Hepatocyte (in vitro differentiated cells): ENCODE measurements around the gene CCDC86. TPM values are rescaled to one million over a fixed set of nuclear protein-coding genes. Genes with fewer than 3 reads are reported as not detected.

Experiments
- DNase-seq: peaks from one replicate; pipeline ENCODE4 v3.0.0-alpha.2; 2016; ENCODE audit warnings: low spot score
- H2AFZ ChIP-seq: fragments of 200-600 bp; sonication (generic); 2 replicates; pipeline ENCODE4 v1.6.0; 2016; ENCODE audit warnings: antibody characterized with exemption, mild to moderate bottlenecking
- H3K27ac ChIP-seq: fragments of 200-600 bp; sonication (generic); 2 replicates; pipeline ENCODE4 v1.5.1; 2016; ENCODE audit warnings: mild to moderate bottlenecking
- H3K27me3 ChIP-seq: fragments of 200-600 bp; sonication (generic); 2 replicates; pipeline ENCODE4 v1.6.1; 2016
- H3K36me3 ChIP-seq: fragments of 200-600 bp; sonication (generic); replicated peaks from 2 replicates; pipeline ENCODE4 v1.5.1; 2016; ENCODE audit warnings: low read depth; ENCODE audit not compliant: insufficient read depth
- H3K4me1 ChIP-seq: fragments of 200-600 bp; sonication (generic); 2 replicates; pipeline ENCODE4 v1.5.1; 2016; ENCODE audit warnings: mild to moderate bottlenecking, moderate library complexity; ENCODE audit not compliant: insufficient read depth
- H3K4me2 ChIP-seq: fragments of 200-600 bp; sonication (generic); 2 replicates; pipeline ENCODE4 v1.6.0; 2016
- H3K4me3 ChIP-seq: fragments of 200-600 bp; sonication (generic); 2 replicates; pipeline ENCODE4 v1.5.1; 2016; ENCODE audit warnings: mild to moderate bottlenecking
- H3K79me2 ChIP-seq: fragments of 200-600 bp; sonication (generic); 2 replicates; pipeline ENCODE4 v1.6.0; 2017; ENCODE audit warnings: mild to moderate bottlenecking
- H3K9me2 ChIP-seq: fragments of 200-600 bp; sonication (generic); replicated peaks from 2 replicates; pipeline ENCODE4 v1.6.0; 2017; ENCODE audit warnings: mild to moderate bottlenecking; ENCODE audit not compliant: insufficient read depth
- H3K9me3 ChIP-seq: fragments of 200-600 bp; sonication (generic); 2 replicates; pipeline ENCODE4 v1.5.1; 2016; ENCODE audit warnings: low read depth, mild to moderate bottlenecking
- H4K20me1 ChIP-seq: fragments of 200-600 bp; sonication (generic); 2 replicates; pipeline ENCODE4 v1.6.0; 2016; ENCODE audit warnings: mild to moderate bottlenecking; ENCODE audit not compliant: insufficient read depth, poor library complexity, severe bottlenecking
- EZH2 ChIP-seq: fragments of 200-600 bp; sonication (generic); IDR thresholded peaks from 2 replicates; pipeline ENCODE4 v1.6.1; 2016; ENCODE audit warnings: antibody characterized with exemption, mild to moderate bottlenecking, borderline replicate concordance
- EZH2phosphoT487 ChIP-seq: fragments of 200-600 bp; sonication (generic); IDR thresholded peaks from one replicate; pipeline ENCODE4 v1.6.1; 2018; ENCODE audit warnings: antibody characterized with exemption, mild to moderate bottlenecking, low read depth, moderate library complexity; ENCODE audit not compliant: unreplicated experiment, severe bottlenecking
- WGBS: methylation state at CpG from one replicate; pipeline ENCODE4 v1.1.6; 2016; ENCODE audit warnings: low lambda C conversion rate; ENCODE audit errors: missing lambda C conversion rate; 5-methylcytosine and 5-hydroxymethylcytosine counted together
- polyA plus RNA-seq: library from polyadenylated mRNA; unstranded; fragments of >200 nt; fragmentation: Nextera tagmentation; extraction: Ambion mirVana; gene quantifications from 2 replicates; pipeline ENCODE4 v1.2.1, GENCODE V29; 2016
- total RNA-seq: library from RNA; depleted of rRNA; stranded (reverse); fragments of >200 nt; gene quantifications from 2 replicates; pipeline ENCODE4 v1.2.3, GENCODE V29; 2014
- TF ChIP-seq, protein P1 (sequence below): fragments of 200-600 bp; sonication (generic); IDR thresholded peaks from 2 replicates; pipeline ENCODE4 v1.5.1; 2016; ENCODE audit warnings: antibody characterized with exemption, mild to moderate bottlenecking; ENCODE audit not compliant: poor library complexity

CCDC86 gene
- total and polyA plus RNA-seq, 2 experiments from 2014 or later = 9.1 to 25.3 TPM

DNA sequence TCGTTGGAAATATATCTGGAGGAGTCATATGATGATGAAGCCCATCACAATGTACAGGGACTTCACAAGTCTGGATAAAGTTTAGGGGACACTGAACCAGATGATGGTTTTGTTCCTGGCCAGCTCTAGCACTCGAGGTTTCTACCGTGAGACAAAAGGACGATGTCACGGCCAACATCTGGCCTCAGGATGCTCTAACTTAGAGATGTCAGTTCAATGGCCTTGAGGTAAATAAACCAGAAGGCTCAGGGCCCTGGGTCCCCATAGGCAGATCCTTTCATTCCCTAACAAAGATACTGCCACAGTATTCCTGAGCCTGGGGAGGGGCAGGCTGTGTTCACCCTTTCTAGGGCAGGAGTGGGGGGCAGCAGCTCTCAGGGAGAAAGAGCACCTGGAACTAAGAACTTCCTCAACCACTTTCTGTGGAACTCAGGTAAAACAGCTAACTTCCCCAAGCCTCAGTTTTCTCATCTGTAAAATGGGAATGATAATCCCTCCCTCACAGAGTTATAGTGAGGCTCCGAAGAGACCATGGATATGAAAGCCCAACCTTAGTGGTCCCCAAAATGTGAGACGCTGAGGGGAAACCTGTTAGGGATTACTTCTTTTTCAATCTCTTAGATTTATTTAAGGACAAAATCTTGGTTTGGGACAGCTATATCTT lies 38.5 kb upstream of the CCDC86 start:
- H4K20me1 ChIP-seq = no peaks in the 10 kb centered on the region
- no peaks in the 10 kb centered on the region for H3K9me2 ChIP-seq
- H3K79me2 ChIP-seq = no peaks in the 10 kb centered on the region
- no peak overlapping the region for H3K4me3 ChIP-seq
- no peak overlapping the region for H3K4me2 ChIP-seq
- H3K9me3 ChIP-seq = no peaks in the 10 kb centered on the region
- TF ChIP-seq, protein P1, sequence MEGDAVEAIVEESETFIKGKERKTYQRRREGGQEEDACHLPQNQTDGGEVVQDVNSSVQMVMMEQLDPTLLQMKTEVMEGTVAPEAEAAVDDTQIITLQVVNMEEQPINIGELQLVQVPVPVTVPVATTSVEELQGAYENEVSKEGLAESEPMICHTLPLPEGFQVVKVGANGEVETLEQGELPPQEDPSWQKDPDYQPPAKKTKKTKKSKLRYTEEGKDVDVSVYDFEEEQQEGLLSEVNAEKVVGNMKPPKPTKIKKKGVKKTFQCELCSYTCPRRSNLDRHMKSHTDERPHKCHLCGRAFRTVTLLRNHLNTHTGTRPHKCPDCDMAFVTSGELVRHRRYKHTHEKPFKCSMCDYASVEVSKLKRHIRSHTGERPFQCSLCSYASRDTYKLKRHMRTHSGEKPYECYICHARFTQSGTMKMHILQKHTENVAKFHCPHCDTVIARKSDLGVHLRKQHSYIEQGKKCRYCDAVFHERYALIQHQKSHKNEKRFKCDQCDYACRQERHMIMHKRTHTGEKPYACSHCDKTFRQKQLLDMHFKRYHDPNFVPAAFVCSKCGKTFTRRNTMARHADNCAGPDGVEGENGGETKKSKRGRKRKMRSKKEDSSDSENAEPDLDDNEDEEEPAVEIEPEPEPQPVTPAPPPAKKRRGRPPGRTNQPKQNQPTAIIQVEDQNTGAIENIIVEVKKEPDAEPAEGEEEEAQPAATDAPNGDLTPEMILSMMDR = no peak
- no peak for TF ChIP-seq EZH2
- no peak for TF ChIP-seq EZH2phosphoT487
- no peak overlapping the region for H2AFZ ChIP-seq
- WGBS = 88% methylated on average over 7 of the region's 7 CpGs
- DNase-seq = no peak
- H3K4me1 ChIP-seq = no peaks in the 10 kb centered on the region
- H3K27ac ChIP-seq = no peak overlapping the region
- no peaks in the 10 kb centered on the region for H3K36me3 ChIP-seq
- no peaks in the 10 kb centered on the region for H3K27me3 ChIP-seq

DNA sequence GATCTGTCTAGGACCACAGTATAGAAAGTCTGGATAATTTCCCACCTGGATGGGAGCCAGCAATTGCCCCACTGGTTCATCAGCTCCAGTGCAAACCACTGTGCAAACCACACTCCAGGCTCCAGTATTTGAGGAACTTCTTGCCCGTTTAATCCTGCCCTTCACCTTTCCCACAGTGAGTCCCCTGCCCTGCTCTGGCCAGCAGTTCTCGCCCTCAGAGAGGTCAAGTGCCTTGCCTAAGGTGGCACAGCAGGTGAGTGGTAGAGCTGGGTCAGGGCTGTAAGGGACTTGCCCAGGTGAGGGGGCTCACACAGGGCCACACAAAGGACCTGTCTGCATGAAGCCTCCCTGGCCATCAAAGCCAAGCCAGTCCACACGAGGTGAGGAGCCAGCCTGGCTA lies 32.7 kb upstream of the CCDC86 start:
- H3K9me2 ChIP-seq = no peaks in the 10 kb centered on the region
- H2AFZ ChIP-seq = no peak overlapping the region
- H3K27ac ChIP-seq = no peak overlapping the region
- H3K4me3 ChIP-seq = no peak overlapping the region
- no peaks in the 10 kb centered on the region for H3K36me3 ChIP-seq
- H3K9me3 ChIP-seq = no peaks in the 10 kb centered on the region
- no peak for TF ChIP-seq EZH2phosphoT487
- TF ChIP-seq EZH2 = no peak
- TF ChIP-seq, protein P1 = no peak
- no peak overlapping the region for H3K4me2 ChIP-seq
- no peak for DNase-seq
- no peaks in the 10 kb centered on the region for H3K4me1 ChIP-seq
- 79% methylated on average over 3 of the region's 3 CpGs for WGBS
- no peaks in the 10 kb centered on the region for H4K20me1 ChIP-seq
- no peaks in the 10 kb centered on the region for H3K27me3 ChIP-seq
- no peaks in the 10 kb centered on the region for H3K79me2 ChIP-seq

- DNase-seq = no peak
- Histone ChIP-seq H3K79me2 (no peaks in the 10 kb centered on the region), H3K27me3 (no peaks in the 10 kb centered on the region), H3K4me1 (no peaks in the 10 kb centered on the region), H3K4me2 (no peak overlapping the region), H3K4me3 (no peak overlapping the region), H4K20me1 (no peaks in the 10 kb centered on the region), H2AFZ (no peak overlapping the region), H3K9me3 (no peaks in the 10 kb centered on the region), H3K9me2 (no peaks in the 10 kb centered on the region), H3K36me3 (no peaks in the 10 kb centered on the region), H3K27ac (no peak overlapping the region)
- TF ChIP-seq EZH2phosphoT487 = no peak
- no peak for TF ChIP-seq EZH2
- TF ChIP-seq, protein P1 = no peak
- 91% methylated on average over 11 of the region's 11 CpGs for WGBS
Observed at GRCh38 chr11:60809691-60810090, 32.2 kb upstream of the CCDC86 start.
